Body of pancreas (tissue), 4 donors: Measurements from ENCODE around the gene LRRC61.

ENCODE experiments used
- POLR2A ChIP-seq, 3 donors: fragments of 450-650 bp; IDR thresholded peaks; one replicate each; pipeline ENCODE4 v1.6.1; 2016; ENCODE audit warnings: antibody characterized with exemption in 3 of 3, mild to moderate bottlenecking in 2 of 3
- TF ChIP-seq, protein P1 (sequence below), 7 experiments: fragments of 450-650 bp in 4 of 7; fragments of 200-600 bp in 3 of 7; sonication (generic) in 3 of 7; IDR thresholded peaks; one replicate each; pipeline ENCODE4 v1.5.1; 2016 to 2019; ENCODE audit warnings: antibody characterized with exemption in 7 of 7

DNA sequence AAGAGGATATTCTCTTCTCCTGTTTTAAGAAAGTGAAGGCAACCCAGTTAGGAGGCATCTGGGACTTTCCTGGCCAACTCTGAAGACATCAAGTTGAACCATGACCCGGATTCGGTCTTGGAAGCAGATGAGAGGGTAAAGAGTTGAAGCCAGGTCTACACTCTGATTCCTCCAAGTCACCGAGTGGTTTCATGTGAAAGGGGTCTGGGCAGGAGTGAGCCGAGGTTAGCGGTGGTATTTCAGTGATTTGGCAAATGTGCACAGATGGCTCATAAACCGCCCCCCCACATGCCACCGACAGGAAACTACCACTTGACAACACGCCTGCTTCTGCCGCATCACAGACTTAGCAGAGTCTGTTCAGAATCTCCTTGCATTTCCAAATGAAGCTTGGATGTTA lies 34.1 kb downstream of the LRRC61 start:
- TF ChIP-seq, protein P1, sequence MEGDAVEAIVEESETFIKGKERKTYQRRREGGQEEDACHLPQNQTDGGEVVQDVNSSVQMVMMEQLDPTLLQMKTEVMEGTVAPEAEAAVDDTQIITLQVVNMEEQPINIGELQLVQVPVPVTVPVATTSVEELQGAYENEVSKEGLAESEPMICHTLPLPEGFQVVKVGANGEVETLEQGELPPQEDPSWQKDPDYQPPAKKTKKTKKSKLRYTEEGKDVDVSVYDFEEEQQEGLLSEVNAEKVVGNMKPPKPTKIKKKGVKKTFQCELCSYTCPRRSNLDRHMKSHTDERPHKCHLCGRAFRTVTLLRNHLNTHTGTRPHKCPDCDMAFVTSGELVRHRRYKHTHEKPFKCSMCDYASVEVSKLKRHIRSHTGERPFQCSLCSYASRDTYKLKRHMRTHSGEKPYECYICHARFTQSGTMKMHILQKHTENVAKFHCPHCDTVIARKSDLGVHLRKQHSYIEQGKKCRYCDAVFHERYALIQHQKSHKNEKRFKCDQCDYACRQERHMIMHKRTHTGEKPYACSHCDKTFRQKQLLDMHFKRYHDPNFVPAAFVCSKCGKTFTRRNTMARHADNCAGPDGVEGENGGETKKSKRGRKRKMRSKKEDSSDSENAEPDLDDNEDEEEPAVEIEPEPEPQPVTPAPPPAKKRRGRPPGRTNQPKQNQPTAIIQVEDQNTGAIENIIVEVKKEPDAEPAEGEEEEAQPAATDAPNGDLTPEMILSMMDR (IDR thresholded peaks at IDR 0.05): no peak
- TF ChIP-seq POLR2A (IDR thresholded peaks at IDR 0.05): no peak
